ENCODE data around the gene MYO7B.

- TF ChIP-seq MYC (IDR thresholded peaks at IDR 0.05; ENCODE audit: borderline replicate concordance, low read length) = no peak
- no peak for TF ChIP-seq CTCF (IDR thresholded peaks at IDR 0.05)
Observed at GRCh38 chr2:127676906-127677305, 141.4 kb downstream of the MYO7B start.

Data from A549 (cell line).